GM21447 (cell line): ENCODE results near the gene SLC25A6.
"Not testable (repeated sequence)": the region's sequence is repeated elsewhere in the genome, so short reads cannot be mapped to it uniquely, and the experiment has no call there.

ENCODE experiments used
- ATAC-seq: cut with Tn5 transposase; IDR thresholded peaks from one replicate; pipeline ENCODE4 v1.9.1; 2021; ENCODE audit not compliant: unreplicated experiment

SLC25A6 gene

GRCh38 chrX:1390621-1391369 is 1.1 kb downstream of the SLC25A6 start:
- no peak for ATAC-seq

DNA sequence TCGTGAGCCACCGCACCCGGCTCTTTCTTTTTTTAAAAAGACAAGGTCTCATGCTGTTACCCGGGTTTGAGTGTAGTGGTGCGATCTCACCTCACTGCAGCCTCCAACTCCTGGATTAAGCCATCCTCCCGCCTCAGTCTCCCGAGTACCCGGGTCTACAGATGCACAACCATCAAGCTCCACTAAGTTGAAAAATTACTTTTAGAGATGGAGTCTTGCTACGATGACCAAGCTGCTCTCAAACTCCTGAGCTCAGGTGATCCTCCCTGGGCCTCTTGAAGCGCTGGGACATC is 2.0 kb downstream of the SLC25A6 start:
- no peak for ATAC-seq

DNA sequence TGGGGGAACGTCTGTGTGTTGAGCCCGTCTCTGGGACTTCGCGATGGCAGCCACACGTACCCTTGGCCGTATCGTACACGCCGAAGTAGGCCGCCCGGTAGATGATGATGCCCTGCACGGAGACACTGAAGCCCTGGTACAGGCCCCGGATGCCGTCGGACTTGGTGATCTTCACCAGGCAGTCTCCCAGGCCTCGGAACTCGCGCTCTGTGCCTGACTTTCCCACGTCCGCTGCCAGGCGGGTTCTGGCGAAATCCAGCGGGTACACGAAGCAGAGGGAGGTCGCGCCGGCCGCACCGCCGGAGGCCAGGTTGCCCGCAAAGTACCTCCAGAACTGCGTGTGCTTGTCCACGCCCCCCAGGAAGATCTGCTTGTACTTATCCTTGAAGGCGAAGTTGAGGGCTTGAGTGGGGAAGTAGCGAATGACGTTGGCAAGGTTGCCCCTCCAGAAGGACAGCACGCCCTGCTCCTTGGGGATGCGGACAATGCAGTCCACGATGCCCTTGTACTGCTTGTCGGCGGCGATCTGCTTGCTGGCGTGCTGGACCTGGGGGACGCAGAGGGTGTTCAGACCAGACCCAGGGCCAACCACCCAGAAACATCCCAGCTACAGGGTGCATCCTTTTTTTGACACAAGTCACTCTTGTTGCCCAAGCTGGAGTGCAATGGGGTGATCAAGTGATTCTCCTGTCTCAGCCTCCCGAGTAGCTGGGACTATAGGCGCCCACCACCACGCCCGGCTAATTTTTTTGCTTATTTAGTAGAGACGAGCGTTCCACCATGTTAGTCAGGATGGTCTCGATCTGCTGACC is 2.5 kb downstream of the SLC25A6 start:
- ATAC-seq: no peak

DNA sequence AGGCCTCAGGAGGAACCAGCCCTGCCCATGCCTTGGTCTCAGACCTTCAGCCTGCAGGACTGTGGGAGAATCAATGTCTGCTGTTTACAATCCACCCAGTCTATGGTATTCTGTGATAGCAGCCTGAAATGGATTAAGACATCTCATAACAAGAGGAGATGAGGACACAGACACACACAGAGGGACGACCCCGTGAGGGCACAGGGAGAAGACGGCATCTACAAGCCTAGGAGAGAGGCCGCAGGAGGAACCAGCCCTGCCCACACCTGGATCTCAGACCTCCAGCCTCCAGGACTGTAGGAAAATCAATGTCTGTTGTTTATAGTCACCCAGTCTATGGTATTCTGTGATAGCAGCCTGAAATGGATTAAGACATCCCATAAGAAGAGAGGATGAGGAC is 3.3 kb downstream of the SLC25A6 start:
- no peak for ATAC-seq

- ATAC-seq: no peak
Measured at GRCh38 chrX:1387141-1387776, 4.7 kb downstream of the SLC25A6 start.

DNA sequence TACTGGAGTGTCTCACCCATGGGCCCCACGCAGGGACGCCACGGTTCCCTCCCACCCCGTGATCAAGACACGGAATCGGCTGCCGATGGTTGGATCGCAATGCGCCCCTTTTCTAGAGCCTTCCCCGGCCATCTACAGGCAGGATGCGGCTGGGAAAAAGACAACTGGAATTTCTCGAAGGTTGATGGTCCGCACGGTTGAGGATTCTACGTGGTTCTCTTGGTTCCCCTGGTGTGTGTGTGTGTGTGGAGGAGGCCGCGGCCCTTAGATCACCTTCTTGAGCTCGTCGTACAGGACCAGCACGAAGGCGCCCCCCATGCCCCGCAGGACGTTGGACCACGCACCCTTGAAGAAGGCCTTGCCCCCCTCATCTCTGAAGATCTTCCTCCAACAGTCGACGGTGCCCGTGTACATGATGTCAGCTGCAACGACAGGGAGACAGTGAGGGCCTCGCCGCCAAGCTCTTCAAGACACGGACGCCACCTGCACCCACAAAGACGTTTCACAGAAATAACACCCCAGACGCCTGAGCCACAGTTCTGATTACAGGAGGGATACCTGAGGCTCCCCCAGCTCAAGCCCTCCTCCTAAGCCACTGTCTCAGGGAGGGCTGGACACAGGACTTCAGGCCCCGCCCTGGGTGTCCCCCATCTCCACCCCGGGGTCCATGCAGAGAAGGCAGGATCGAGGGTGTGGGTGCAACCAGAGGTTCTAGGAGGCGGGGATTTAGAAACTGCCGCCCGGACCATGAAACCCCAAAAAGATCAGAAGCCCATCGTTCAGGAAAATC is 5.4 kb downstream of the SLC25A6 start:
- ATAC-seq: no peak

DNA sequence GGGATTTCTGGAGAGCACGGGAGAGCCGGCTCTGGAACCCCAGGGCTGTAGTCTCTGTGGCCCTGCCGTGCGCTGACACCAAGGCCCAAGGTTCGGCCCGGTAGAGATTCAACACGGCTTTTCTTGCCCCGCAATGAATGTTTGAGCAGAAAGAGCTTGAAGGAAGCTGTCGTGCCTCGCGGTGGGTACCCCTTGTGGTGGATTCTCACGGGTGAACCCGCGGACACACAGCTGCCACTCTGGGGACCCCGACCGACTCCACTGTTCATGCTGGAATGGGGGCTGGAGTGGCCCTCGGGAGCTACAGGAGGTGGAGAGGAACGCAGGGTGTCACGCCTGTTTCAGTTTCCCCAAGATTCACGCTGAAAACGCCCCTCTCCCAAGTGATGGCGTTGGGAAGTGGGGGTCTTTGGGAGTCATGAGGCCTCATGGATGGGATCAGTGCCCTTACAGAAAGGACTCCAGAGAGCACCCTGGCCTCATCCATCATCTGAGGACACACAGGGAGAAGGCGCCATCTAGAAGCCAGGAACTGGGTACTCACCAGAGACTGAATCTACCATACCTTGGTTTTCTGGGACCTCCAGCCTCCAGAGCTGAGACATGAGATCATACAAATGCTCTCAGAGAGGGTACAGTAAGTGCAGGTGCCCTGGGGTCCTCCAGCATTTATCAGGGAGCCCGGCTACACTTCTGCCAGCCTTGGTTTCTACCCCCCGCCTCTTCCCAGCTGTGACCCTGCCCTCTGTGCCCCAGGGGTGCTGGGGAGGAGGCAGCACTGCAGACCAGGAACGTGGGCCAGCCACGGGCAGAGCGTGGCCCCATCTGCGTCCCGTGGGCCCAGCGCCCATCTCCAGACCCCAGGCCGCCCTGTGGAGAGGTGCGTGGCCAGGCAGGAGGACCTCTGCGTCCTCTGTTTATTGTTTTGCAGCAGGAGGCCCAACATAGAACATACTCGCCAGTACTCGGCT is 6.4 kb downstream of the SLC25A6 start:
- no peak for ATAC-seq

DNA sequence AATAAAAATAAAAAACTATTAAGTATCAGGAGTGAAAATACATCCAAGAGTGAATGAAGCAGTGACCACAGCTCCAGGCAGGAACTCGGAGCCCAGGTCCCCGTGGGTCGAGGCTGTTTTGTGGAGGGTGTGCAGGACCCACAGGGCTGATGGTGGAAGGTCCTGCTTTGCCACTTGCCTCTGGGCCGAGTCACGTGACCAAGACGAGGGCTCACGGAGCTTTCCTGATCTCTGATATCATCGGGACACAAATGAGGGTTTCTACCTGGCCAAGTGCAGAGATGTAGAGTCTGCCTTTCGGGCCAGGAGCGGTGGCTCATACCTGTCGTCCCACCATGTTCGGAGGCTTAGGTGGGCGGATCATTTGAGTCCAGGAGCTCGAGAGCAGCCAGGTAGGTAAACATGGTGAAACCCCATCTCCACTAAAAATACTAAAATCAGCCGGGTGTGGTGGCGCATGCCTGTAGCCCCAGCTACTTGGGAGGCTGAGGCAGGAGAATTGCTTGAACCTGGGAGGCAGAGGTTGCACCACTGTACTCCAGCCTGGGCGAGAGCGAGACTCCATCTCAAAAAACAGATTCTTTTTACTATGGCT is 7.2 kb downstream of the SLC25A6 start:
- no peak for ATAC-seq

DNA sequence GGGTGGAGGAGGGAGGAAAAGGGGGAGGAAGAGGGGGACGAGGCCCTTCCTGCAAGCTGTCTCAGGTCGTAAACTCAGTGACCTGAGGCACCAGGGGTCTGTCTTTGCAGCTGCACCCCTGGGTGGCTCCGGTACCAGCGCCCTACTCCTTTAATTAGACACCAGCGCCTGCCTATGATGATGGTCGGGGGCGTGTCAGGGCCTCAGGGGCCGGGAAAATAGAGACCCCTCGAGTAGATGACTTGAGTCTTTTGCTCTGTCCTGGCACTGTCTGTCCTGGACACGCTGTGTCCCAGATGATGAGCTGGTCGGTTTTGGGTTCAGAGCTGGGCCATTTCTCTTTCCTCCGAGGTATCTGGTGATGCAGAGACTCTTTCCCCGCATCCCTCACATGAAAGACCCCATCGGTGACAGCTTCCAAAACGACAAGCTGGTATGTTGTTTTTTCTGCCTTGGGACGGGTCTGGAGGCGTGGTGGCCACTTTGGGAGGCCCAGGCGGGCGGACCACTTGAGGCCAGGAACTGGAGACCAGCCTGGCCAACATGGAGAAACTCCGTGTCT is 11.2 kb downstream of the SLC25A6 start:
- no peak for ATAC-seq

GRCh38 chrX:1378306-1378759 is 13.6 kb downstream of the SLC25A6 start:
- no peak for ATAC-seq

DNA sequence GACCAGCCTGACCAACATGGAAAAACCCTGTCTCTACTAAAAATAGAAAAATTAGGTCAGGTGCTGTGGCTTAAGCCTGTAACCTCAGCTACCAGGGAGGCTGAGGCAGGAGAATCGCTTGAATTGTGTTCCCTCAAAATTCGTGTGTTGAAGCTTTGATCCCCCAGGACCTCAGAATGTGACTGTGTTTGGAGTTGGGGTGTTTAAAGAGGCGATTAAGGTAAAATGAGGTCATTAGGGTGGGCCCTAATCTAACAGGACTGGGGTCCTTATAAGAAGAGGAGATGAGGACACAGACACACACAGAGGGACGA is 23.6 kb downstream of the SLC25A6 start:
- ATAC-seq: no peak

DNA sequence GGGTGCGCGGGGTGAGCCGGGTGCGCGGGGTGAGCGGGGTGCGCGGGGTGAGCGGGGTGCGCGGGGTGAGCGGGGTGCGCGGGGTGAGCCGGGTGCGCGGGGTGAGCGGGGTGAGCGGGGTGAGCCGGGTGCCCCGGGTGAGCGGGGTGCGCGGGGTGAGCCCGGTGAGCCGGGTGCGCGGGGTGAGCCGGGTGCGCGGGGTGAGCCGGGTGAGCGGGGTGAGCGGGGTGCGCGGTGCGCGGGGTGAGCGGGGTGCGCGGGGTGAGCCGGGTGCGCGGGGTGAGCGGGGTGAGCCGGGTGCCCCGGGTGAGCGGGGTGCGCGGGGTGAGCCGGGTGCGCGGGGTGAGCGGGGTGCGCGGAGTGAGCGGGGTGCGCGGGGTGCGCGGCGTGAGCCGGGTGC is 25.6 kb downstream of the SLC25A6 start:
- ATAC-seq: not testable (repeated sequence)

DNA sequence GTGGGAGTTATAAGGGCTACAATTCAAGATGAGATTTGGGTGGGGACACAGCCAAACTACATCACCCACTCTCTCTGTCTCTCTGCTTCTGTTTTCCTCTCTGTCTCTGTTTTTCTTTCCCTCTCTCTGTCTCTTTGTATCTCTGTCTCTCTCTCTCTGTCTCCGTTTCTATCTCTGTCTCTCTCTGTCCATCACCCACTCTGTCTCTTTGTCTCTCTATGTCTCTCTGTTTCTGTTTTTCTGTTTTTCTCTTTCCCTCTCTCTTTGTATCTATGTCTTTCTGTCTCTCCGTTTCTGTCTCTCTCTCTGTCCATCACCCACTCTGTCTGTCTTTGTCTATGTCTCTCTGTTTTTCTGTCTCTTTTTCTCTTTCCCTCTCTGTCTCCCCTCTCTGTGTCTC is 30.0 kb downstream of the SLC25A6 start:
- no peak for ATAC-seq

GRCh38 chrX:1361275-1361674 is 30.6 kb downstream of the SLC25A6 start:
- no peak for ATAC-seq

DNA sequence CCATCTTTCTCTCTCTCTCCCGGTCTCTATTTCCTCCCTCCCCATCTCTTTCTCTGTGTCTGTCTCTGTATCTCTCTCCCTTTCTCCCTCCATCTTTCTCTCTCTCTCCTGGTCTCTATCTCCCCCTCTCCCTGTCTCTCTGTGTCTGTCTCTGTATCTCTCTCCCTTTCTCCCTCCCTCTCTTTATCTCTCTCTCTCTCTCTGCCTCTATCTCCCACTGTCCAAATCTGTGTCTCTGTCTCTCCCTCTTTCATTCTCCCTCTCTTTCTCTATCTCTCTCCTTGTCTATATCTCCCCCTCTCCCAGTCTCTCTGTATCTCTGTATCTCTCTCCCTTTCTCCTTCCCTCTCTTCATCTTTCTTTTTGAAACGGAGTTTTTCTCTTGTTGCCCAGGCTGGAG is 31.7 kb downstream of the SLC25A6 start:
- no peak for ATAC-seq

GRCh38 chrX:1359477-1359873 is 32.4 kb downstream of the SLC25A6 start:
- ATAC-seq: no peak

DNA sequence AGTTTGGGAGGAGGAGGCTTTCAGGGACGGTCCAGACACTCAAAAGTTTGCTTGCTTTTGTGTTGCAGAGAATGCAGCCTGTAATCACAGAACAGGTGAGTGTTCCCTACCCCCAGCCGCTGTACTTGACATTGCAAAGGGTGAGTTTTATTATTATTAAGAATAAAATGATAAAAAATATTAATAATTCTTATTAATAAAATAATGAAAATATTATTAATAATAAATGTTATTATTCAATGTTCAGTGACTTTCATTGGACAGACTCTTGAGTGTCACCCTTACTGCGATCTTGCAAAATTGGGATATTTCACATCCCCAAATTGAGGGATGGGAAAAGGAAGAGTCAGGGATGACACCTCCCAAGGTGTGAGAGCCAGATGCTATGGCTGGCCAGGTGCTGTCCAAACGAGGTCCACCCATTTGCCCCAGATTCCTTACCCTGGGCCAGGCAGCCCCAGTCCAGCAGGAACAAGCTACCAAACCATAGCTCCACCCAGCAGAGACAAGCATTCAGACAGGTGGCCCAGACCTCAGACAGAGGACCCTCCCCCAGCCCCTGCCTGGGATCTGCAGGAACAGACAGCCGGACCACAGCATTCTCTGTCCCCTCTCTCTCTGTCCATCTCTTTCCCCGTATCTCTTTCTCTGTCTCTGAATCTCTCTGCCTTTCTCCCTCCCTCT is 33.0 kb downstream of the SLC25A6 start:
- ATAC-seq: no peak

- no peak for ATAC-seq
Measured at GRCh38 chrX:1357993-1358392, 33.9 kb downstream of the SLC25A6 start.
